COLO668 (cell line): ENCODE results near the gene ZFHX3.

Experiments
- DNase-seq: peaks from one replicate; lab custom pipeline; 2025; ENCODE audit not compliant: unreplicated experiment; lab: John Stamatoyannopoulos, UW

ZFHX3 gene

DNA sequence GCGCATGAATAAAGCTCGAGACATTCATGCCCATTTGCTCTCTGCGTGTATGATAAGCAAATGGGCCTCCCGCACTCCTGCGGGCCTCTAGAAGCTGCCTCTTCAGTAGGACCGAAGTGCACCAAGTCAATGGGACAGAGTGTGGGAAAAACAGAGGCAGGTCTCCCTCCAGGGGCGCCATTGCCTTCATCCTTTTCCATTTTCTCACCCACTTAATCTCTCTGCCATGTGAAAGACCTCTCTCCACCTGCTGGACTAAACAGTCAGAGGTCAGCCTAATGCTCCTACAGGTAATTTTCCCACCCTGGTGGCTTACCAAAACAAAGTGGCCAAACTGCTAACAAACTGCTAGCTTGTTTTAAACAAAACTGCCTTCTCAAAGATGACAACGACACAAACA, 210.9 kb downstream of the ZFHX3 start:
- no peak for DNase-seq

DNA sequence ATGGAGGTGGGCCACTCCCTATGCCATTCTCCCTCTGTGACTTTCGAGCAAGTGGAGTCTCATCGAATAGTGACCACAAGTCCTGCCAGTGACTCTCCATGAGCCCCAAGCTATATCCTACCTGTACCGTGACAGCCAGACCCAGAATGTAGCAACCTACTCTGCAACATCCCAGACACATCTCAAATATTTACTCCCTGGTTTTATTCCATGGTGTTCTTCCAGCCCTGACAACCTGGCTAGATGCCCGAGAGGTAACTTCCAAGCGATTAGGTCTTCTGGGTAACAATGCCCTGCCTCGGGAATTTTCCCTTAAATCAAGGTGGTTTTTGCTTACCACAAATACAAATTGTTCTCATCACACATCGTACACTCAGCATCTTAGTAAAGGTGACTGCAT, 211.7 kb downstream of the ZFHX3 start:
- DNase-seq: no peak

DNA sequence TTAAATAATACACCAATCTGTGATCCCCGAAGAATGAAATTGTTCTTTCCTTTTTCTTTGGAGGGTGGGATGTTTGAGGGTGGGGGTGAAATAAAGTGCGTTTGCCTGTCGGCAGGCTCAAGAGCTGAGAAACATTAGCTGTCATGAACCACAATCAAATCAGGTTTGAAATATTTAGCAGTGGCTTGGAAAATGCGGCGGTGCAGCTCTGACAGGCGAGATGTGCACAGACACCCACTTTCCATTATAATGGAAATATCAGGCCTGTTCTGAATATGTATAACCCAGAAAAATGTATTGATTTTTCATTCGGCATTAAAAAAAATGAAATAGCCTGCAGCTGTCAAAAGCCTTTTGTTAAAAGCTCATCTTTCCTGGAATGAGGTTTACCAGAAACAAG, 212.8 kb downstream of the ZFHX3 start:
- no peak for DNase-seq

DNA sequence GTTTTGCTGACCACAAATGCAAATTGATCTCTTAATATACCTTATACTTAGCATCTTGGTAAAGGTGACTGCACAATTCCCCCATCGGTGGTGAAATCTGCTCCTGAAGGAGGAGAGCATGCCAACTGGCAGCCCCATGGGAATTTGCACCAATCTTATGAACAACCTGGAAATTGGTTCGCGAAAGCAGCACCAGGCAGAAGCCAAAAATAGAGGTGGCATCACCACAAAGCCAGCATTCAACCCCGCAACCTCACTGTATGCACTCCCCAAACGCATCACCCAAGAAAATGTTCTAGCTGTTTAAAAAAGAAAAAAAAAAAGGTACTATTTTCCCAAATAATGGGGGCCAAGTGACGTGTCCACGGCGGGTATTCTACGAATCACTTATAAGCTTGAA, 213.4 kb downstream of the ZFHX3 start:
- no peak for DNase-seq

DNA sequence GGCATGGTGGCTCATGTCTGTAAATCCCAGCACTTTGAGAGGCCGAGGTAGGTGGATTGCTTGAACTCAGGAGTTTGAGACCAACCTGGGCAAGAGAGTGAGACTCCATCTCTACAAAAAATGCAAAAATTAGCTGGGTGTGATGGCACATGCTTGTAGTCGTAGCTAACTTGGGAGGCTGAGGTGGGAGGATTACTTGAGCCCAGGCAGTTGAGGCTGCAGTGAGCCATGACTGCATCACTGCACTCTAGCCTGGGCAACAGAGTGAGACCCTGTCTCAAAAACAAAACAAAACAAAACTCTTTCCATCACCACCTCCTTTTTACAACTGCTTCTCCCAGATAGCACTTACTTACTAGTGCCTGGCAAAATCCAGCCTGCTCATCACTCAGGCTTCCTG, 214.0 kb downstream of the ZFHX3 start:
- no peak for DNase-seq

DNA sequence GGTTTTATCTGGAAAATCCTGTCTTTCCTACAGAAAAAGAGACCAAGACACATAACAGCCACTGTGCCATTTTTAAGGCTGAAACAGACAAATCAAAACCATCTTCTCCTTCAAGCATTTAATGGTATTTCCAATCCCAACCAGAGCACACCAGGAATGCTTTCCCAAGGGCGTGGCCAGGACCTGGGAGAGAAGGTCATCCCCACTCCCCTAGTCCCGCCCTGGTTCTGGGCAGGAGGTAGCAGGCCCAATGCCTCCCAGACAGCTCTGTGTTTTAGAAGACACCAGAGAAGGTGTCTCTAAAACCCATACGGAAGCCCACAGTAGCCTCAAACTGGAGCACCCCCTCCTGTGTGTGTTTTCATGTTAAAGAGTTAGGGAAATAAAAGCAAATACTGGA, 214.4 kb downstream of the ZFHX3 start:
- no peak for DNase-seq

DNA sequence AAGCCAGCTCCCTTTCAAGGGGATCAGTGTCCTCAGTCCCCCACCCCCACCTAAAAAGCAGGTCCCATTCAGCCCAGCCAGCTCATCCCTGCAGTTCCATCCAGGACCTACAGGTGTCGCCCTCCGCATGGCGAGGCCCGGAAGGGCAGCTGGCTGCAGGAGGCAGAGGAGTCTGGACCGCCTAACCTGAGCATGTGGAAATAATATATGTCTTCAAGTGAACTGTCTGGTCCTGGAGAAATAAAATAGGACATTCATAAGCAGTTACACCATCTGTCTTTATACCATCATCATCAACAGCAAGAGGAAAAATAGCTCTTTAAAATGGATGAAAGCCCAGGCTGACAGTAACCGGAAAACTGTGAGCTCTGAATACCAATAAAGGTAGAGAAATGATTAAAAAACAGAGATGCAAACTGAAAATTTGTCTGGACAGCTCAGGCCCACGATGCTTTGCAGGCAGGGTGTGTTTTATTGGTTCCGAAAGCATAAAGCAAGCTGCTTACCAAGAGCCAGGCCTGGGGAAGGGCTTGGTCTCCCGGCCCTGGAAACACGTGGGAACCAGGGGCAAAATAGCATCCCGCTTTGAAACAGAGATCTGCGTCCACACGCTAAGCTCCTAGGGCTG, 215.2 kb downstream of the ZFHX3 start:
- DNase-seq: peak; percentile 73

DNA sequence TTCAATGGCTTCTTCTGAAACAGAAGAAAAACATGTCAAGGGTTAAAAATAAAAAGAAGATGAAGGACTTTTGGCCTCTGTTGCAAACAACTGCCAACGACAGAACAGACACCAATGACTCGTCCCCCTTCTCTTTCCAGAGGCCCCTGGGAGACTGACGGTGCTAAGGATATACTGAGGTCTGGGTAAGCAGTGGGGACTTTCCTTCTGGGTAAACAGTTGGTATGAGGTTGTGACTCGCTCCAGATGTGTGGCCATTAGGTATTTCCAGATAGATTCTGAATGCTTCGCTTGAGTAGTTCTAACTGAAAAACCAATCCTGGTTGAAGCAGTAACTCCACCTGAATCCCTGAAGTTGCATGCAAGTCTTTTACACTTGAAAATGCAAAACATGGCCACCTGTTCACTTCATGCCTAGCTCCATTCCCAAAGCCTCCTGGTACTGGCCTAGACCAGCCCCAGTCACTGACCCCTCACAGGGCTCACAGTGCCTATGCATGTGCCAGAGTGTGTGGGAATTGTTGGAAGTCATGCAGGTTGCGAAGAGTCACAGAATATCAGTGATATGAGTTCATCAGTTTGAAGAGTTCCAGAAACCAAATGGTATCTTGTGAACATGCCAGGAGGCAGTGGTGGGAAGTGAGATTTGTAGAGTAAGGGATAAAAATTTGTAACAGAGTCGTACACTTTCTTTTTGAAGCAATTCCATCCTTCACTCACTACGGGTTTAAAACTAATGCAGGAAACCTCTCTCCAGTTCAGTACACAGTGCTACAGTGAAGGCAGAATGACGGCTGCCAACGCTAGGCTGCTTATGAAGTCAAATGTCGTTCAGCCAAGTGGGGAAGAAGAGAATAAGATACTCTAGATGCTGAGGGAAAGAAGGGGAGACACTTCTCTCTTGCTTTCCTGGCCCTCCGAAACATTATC, 217.8 kb downstream of the ZFHX3 start:
- no peak for DNase-seq

DNA sequence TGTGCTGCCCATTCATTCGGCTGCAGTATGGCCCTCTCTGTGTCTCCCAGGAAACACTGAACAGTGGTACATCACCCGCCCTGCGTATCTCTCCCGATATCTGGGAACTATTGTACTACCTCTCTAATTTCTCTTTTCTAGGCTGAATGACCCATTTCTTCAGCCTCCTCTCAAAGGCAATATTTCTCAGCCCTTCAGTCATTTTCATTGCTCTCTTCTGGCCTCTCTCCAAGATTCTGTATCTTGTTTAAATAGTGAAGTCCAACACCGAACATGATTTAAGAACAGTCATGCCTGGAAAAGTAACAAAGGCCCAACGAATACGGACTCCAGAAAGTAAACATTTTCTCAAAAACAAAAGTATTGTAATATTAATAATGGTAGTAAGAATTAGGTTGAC, 220.1 kb downstream of the ZFHX3 start:
- DNase-seq: no peak

DNA sequence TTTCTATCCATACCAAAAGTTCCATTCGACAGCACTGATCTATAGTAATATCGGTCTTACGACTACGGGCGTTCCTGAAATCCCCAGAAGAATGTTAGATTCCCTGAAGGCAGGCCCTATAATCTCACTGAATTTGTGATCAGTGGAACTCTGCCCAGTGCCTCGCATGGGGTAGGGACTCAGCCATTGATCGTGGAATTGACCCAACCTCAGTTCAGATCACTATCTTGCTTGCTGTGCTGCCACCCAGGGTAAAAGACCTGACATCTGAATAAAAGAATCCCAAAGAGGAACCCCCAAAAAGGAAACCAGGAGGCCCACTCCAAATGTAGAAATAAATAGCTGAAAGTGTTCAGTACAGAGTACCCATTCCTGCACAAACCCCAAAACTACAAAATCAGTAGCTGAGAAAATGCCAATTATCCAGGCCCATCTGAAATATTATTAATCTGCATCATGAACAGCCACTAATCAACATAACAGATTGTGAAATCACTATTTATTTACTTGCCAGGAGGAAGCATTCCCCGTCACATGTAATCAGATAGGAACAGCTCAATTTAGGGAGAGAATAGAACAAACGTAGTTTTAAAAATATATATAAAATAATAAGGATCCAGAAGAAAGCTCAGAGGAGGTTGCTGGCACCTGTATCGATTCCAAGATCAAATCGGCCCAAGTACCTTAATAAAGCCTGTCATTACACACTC, 221.9 kb downstream of the ZFHX3 start:
- no peak for DNase-seq

DNA sequence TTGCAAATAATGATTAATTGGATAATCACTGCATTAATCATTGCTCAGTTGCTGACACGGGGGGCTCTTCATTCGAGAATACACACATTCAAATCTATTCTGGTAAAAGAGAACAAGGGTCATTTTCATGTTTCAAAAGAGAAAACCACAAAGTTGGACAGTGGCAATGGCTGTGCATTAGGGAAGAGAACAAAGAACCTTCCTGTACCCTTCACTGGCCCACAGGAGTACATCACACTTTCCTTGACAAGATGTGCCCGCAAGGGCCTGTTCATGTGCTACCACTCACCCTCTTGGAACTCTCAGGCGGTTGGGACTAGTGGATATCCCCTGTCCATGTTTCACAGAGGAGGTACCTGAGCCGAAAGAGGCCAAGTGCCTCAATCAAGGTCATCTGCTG, 223.2 kb downstream of the ZFHX3 start:
- no peak for DNase-seq

DNA sequence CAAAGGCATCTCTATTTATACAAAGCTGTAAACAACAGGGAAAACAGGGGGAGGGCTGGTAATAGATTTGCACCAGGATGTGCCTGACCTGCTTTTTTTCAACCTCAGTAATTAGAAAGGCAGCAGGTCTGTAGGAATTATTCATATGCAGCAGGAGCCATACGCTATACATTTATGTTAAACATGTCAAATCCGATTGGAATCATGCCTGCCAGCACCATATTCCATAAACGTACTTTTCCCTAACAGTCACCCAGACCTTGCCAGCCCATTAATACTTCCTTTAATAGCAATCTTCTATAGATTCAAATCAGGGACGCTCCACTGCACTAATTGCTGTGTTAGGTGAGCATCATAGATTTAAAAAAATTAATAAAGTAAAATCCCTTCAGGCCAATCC, 223.9 kb downstream of the ZFHX3 start:
- no peak for DNase-seq

DNA sequence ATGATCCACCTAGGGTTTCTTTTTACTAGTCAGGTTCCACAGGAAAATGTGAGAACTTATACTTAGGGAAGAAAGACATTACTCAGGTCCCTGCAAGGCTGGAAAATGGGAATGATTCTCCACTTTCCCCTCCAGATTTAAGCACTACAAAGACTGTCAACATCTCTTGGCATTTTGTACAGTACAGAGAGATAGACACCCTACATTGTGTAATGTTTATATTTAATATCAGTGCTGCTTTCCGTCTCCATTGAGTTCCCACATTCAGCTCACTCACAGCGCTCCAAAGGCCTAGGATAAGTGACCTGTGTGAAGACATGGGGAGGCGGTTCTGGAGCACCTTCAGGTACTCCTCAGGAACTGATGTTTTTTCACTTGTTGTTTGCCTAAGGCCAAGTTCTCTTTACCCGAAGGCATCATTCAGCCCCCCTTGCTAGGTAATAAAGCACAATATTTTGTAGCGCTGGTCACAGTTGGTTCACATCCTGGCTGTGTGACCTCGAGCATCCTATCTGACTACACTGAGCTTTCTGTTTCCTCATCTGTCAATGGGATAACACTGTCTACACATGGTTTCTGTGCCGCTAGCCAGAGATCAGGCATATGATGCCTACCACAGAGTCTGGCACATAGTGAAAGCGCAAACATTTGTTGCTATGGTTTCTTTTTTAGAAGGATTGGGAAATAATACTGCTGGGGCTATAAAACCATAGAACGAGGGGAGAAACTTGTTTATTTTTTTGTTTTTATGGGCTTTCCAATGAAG, 226.6 kb downstream of the ZFHX3 start:
- DNase-seq: no peak

DNA sequence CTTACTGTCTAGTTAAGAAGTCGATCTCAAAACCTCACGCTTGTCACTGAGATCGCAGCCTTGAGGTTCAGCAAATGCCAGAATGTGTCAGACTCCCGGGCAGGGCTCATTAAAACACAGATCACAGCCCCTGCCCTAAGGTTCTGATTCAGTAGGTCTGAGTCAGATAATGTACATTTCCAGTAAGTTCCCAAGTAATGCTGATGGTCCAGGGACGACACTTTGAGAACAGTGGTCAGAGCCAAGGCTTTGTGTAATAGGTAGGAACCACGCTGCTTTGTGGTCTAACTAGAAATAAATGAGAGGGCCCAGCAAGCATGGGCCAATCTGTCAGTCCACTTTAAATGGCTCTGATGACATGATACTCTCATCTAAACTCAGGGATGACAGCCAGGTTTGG, 228.6 kb downstream of the ZFHX3 start:
- DNase-seq: no peak

DNA sequence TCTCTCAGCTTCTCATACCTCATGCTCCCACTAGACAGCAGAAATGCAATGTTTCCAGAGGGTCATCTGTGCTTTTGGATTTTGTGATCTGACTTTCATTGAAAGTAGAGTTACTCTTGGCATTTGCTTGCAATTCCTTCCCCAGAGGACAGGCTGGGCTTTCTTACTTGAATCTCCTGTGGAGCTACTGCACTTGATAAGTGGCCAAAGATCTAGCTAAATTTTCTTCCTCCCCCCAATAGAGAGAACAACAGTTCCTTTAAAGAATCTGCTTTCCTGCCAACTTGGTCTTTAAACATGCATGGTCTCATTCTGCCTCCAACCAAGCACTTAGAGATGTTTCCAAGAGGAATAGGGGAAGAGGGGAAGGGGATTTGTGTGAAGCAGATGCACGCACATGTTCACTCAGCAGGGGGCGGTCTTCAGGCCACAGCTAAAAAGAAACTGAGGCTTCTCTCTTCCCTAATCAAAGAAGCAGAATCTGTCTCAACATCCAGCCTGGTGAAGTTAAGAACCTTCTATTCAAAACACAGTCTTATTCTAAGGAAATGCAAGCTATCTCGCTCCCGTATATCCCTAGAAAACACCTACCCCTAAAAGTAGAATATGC, 229.6 kb downstream of the ZFHX3 start:
- DNase-seq: no peak

DNA sequence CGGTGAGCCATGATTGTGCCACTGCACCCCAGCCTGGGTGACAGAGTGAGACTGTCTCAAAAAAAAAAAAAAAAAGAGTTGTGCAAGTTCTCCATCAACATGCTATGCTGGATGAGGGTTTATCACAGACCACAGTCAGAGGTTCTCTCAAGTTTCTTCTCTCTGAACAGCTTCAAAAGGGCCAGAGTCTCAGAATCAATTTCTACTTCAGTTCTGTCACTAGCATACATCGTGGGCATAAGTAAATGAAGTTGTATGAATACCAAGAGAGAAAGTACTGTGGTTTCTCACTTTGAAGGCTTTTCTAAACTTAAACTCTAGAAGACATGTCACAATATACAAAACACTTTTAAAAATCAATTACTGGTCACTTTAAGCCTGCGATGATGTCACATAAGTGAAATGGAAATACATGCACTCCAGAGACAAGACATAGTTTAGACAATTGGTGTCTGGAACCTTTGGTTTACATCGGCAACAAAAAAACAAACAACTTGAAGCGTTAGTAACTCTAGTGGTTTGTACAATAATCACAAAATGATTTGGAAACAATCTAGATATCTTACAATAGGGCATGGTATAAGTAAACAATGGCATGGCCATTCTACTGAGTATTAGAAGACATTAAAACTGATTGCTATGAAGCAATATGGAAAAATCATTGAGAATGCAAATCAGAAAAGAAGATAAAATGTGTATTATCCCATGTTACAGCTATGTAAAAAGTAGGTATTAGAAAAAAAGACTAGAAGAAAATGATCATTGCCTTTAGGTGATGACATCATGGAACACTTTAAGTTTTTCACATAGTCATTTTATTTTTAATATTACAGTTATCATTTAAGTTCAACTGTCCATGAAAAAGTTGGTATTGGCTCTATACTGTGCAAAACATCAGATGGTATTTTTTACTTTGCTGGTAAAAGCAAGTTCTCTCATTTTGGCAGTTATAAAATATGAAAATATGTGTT, 232.3 kb downstream of the ZFHX3 start:
- DNase-seq: no peak

DNA sequence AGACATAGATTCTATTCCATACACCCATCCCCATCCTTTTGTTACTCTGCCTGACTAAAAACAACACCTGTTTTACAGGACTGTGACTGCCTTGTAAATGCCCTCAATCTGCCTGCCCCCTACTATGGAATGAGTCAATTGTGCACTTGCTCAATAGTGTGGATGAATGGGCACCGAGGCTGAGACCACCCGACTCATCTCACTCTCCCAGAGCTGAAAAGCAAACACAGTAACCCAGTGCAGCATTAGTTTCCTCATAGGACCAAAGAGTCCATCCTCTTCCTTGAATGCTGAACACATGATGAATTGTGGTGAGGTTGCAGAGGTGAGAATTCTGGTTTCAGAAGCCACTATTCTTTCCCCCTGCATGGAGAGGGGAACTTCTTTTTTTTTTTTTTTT, 233.7 kb downstream of the ZFHX3 start:
- no peak for DNase-seq

DNA sequence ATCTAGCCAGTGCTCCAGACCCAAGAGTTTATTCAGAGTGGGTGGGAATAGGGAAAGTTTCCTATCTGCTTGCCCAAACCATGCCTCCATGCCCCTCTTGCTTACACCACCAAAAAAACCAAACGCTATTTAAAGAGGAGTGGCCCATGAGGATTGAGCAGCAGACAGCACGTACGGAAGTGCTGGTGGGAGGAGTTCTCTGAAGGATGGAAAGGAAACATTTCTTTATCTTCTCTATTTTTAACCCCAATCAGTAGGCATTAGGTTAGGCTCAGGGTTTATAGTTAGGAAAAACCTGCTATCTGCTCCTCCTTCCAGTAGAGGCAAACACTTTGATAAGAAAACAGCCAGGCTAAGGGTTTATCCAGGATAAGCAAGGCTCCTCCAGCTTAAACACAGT, 235.3 kb downstream of the ZFHX3 start:
- DNase-seq: no peak

DNA sequence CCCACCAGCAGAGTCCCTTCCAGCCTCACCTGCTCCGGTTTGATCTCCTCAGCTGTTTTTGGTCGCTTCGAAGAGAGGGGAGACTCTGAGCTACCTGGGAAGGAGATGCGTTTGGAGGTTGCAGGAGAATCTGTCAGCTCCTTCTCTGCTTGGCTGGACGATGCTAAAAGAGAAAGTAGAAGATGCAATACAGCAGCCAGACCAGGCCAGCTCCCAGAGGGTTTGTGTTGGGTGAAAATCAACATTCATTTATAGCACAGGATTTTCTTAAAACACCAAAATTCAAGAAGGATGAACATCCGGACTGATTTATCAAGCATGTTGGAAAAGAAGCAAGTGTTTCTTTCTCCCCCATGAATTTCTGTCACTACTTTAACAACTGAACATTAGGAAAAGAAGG, 236.1 kb downstream of the ZFHX3 start:
- no peak for DNase-seq
